Loucy (cell line): Measurements from ENCODE around the gene GET4.

ENCODE experiments used
- H2AFZ ChIP-seq: fragments of 200-600 bp; sonication (generic); 2 replicates; pipeline ENCODE4 v1.6.0; 2016; ENCODE audit warnings: antibody characterized with exemption, mild to moderate bottlenecking, low read length, moderate library complexity
- H3F3A ChIP-seq: fragments of 200-600 bp; 2 replicates; pipeline ENCODE4 v1.6.0; 2016; ENCODE audit warnings: antibody characterized with exemption, low read depth, mild to moderate bottlenecking
- H3K27me3 ChIP-seq: fragments of 200-600 bp; sonication (generic); 2 replicates; pipeline ENCODE4 v1.6.1; 2014; ENCODE audit warnings: low read length, mild to moderate bottlenecking; ENCODE audit not compliant: insufficient read depth, poor library complexity, severe bottlenecking
- H3K36me3 ChIP-seq: fragments of 200-600 bp; sonication (generic); 2 replicates; pipeline ENCODE4 v1.6.1; 2016; ENCODE audit warnings: low read length; ENCODE audit not compliant: insufficient read depth
- H3K4me1 ChIP-seq: fragments of 200-600 bp; sonication (generic); 2 replicates; pipeline ENCODE4 v1.5.1; 2014; ENCODE audit warnings: low read length, mild to moderate bottlenecking; ENCODE audit not compliant: insufficient read depth, poor library complexity, severe bottlenecking
- H3K4me2 ChIP-seq: fragments of 200-600 bp; sonication (generic); 2 replicates; pipeline ENCODE4 v1.6.0; 2014; ENCODE audit warnings: antibody characterized with exemption, low read length, low read depth, mild to moderate bottlenecking; ENCODE audit not compliant: poor library complexity, severe bottlenecking
- H3K4me3 ChIP-seq: fragments of 200-600 bp; sonication (generic); 2 replicates; pipeline ENCODE4 v1.5.1; 2014; ENCODE audit warnings: low read length, mild to moderate bottlenecking, mixed read lengths; ENCODE audit not compliant: poor library complexity, severe bottlenecking
- H3K79me2 ChIP-seq: fragments of 200-600 bp; sonication (generic); 2 replicates; pipeline ENCODE4 v1.6.1; 2014; ENCODE audit warnings: low read length; ENCODE audit not compliant: insufficient read depth
- H3K9ac ChIP-seq: fragments of 200-600 bp; sonication (generic); 2 replicates; pipeline ENCODE4 v1.6.0; 2014; ENCODE audit warnings: mild to moderate bottlenecking, low read depth, low read length, moderate library complexity; ENCODE audit not compliant: poor library complexity, severe bottlenecking
- H3K9me2 ChIP-seq: fragments of 200-600 bp; sonication (generic); replicated peaks from 2 replicates; pipeline ENCODE4 v1.6.1; 2016; ENCODE audit warnings: low read depth, low read length, mixed read lengths
- H3K9me3 ChIP-seq: fragments of 200-600 bp; sonication (generic); 2 replicates; pipeline ENCODE4 v1.6.1; 2014; ENCODE audit warnings: mild to moderate bottlenecking, antibody characterized with exemption, low read length, low read depth; ENCODE audit not compliant: insufficient read depth
- H4K20me1 ChIP-seq: fragments of 200-600 bp; sonication (generic); 2 replicates; pipeline ENCODE4 v1.6.0; 2014; ENCODE audit warnings: antibody characterized with exemption, low read length, mild to moderate bottlenecking; ENCODE audit not compliant: insufficient read depth, poor library complexity, severe bottlenecking
- CTCF ChIP-seq: fragments of 200-600 bp; sonication (generic); conservative IDR thresholded peaks from 2 replicates; pipeline ENCODE4 v1.5.1; 2014; ENCODE audit warnings: mild to moderate bottlenecking, antibody characterized with exemption, low read length
- EZH2phosphoT487 ChIP-seq: fragments of 200-600 bp; IDR thresholded peaks from 2 replicates; pipeline ENCODE4 v1.6.1; 2018; ENCODE audit warnings: antibody characterized with exemption, mild to moderate bottlenecking, moderate library complexity, borderline replicate concordance

Gene GET4

GRCh38 chr7:891805-892204 is 15.5 kb downstream of the GET4 start:
- Histone ChIP-seq H3K4me1 (no peaks in the 10 kb centered on the region), H3K4me2 (no peak overlapping the region), H3K4me3 (no peak overlapping the region), H3K9me2 (no peaks in the 10 kb centered on the region), H3F3A (no peaks in the 10 kb centered on the region), H3K9ac (no peak overlapping the region), H3K9me3 (no peaks in the 10 kb centered on the region), H2AFZ (no peak overlapping the region), H3K36me3 (peaks cover 91% of the 10 kb centered on the region; the same call in 1 of the 2 replicates), H4K20me1 (no peaks in the 10 kb centered on the region), H3K27me3 (no peaks in the 10 kb centered on the region), H3K79me2 (peaks cover 2% of the 10 kb centered on the region; the same call in 1 of the 2 replicates)
- TF ChIP-seq CTCF: no peak
- TF ChIP-seq EZH2phosphoT487: no peak

- no peaks in the 10 kb centered on the region for H3K27me3 ChIP-seq
- no peaks in the 10 kb centered on the region for H3K79me2 ChIP-seq
- peaks cover 84% of the 10 kb centered on the region; the same call in 1 of the 2 replicates for H3K36me3 ChIP-seq
- TF ChIP-seq EZH2phosphoT487: no peak
- no peak for TF ChIP-seq CTCF
- H3K4me2 ChIP-seq: no peak overlapping the region
- H2AFZ ChIP-seq: no peak overlapping the region
- H3F3A ChIP-seq: no peaks in the 10 kb centered on the region
- no peaks in the 10 kb centered on the region for H3K9me2 ChIP-seq
- no peaks in the 10 kb centered on the region for H4K20me1 ChIP-seq
- no peaks in the 10 kb centered on the region for H3K9me3 ChIP-seq
- no peaks in the 10 kb centered on the region for H3K4me1 ChIP-seq
- no peak overlapping the region for H3K4me3 ChIP-seq
- H3K9ac ChIP-seq: no peak overlapping the region
Measured at GRCh38 chr7:892648-893593, 16.6 kb downstream of the GET4 start.

- peaks cover 76% of the 10 kb centered on the region; the same call in 1 of the 2 replicates for H3K36me3 ChIP-seq
- no peak overlapping the region for H3K9ac ChIP-seq
Measured at GRCh38 chr7:893686-894085, 17.3 kb downstream of the GET4 start.

More at GRCh38 chr7:893686-894085, 17.3 kb downstream of the GET4 start:
- Histone ChIP-seq H3K9me3 (no peaks in the 10 kb centered on the region), H3K79me2 (no peaks in the 10 kb centered on the region), H3F3A (no peaks in the 10 kb centered on the region), H4K20me1 (no peaks in the 10 kb centered on the region), H3K4me2 (no peak overlapping the region), H3K4me1 (no peaks in the 10 kb centered on the region), H2AFZ (no peak overlapping the region), H3K9me2 (no peaks in the 10 kb centered on the region), H3K4me3 (no peak overlapping the region), H3K27me3 (no peaks in the 10 kb centered on the region)
- TF ChIP-seq CTCF (no peak), EZH2phosphoT487 (no peak)
